Measurements from ENCODE around the gene LRRC7. TPM values are rescaled to one million over a fixed set of nuclear protein-coding genes. Genes with fewer than 3 reads are reported as not detected.
"Not testable (repeated sequence)": the region's sequence is repeated elsewhere in the genome, so short reads cannot be mapped to it uniquely, and the experiment has no call there.

LRRC7 gene
- total RNA-seq, 1 donor from 2014 or later: not detected

- Mint-ChIP-seq H3K9me3 (ENCODE audit: unreplicated experiment) (no peaks in the 10 kb centered on the region), H3K4me1 (ENCODE audit: unreplicated experiment) (no peaks in the 10 kb centered on the region), H3K27me3 (ENCODE audit: unreplicated experiment) (peaks cover 2% of the 10 kb centered on the region), H3K36me3 (ENCODE audit: low read depth, unreplicated experiment) (no peaks in the 10 kb centered on the region), H3K4me3 (ENCODE audit: unreplicated experiment) (no peak overlapping the region), H3K27ac (ENCODE audit: unreplicated experiment) (no peak overlapping the region)
- TF ChIP-seq, protein P1, sequence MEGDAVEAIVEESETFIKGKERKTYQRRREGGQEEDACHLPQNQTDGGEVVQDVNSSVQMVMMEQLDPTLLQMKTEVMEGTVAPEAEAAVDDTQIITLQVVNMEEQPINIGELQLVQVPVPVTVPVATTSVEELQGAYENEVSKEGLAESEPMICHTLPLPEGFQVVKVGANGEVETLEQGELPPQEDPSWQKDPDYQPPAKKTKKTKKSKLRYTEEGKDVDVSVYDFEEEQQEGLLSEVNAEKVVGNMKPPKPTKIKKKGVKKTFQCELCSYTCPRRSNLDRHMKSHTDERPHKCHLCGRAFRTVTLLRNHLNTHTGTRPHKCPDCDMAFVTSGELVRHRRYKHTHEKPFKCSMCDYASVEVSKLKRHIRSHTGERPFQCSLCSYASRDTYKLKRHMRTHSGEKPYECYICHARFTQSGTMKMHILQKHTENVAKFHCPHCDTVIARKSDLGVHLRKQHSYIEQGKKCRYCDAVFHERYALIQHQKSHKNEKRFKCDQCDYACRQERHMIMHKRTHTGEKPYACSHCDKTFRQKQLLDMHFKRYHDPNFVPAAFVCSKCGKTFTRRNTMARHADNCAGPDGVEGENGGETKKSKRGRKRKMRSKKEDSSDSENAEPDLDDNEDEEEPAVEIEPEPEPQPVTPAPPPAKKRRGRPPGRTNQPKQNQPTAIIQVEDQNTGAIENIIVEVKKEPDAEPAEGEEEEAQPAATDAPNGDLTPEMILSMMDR (IDR thresholded peaks at IDR 0.05; ENCODE audit: unreplicated experiment): no peak
- no peak for DNase-seq (ENCODE audit: low spot score)
These were observed 380.1 kb downstream of the LRRC7 start for GRCh38 chr1:69947837-69948236.

DNA sequence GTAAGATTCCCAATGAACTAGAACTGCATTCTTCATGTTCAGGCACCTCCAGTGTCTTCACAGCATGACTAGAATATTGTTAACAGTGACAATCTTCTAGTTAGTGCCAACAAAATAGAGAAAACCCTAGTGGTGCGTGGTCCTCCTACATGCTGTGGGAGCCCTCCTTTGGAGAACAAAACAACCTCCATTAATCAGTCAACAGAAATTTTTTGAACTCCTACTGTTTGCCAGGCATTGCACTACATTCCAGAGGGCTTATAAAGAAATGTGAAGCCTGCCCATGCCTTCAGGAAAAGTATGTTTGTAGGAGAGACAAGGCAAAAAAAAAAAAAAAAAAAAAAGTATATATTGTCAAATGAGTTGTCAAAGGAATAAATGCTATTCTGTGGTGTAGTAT lies 385.0 kb downstream of the LRRC7 start:
- no peak for DNase-seq (ENCODE audit: low spot score)
- H3K4me1 Mint-ChIP-seq (ENCODE audit: unreplicated experiment): peaks cover 10% of the 10 kb centered on the region
- no peaks in the 10 kb centered on the region for H3K36me3 Mint-ChIP-seq (ENCODE audit: low read depth, unreplicated experiment)
- no peak overlapping the region for H3K27ac Mint-ChIP-seq (ENCODE audit: unreplicated experiment)
- TF ChIP-seq, protein P1 (IDR thresholded peaks at IDR 0.05; ENCODE audit: unreplicated experiment): no peak
- H3K27me3 Mint-ChIP-seq (ENCODE audit: unreplicated experiment): peaks cover 2% of the 10 kb centered on the region
- H3K9me3 Mint-ChIP-seq (ENCODE audit: unreplicated experiment): no peaks in the 10 kb centered on the region
- H3K4me3 Mint-ChIP-seq (ENCODE audit: unreplicated experiment): no peak overlapping the region

GRCh38 chr1:69962452-69962851 lies 394.7 kb downstream of the LRRC7 start:
- not testable (repeated sequence) for H3K27ac Mint-ChIP-seq (ENCODE audit: unreplicated experiment); H3K9me3 Mint-ChIP-seq (ENCODE audit: unreplicated experiment); DNase-seq (ENCODE audit: low spot score); H3K36me3 Mint-ChIP-seq (ENCODE audit: low read depth, unreplicated experiment); H3K4me3 Mint-ChIP-seq (ENCODE audit: unreplicated experiment); H3K4me1 Mint-ChIP-seq (ENCODE audit: unreplicated experiment); H3K27me3 Mint-ChIP-seq (ENCODE audit: unreplicated experiment)

DNA sequence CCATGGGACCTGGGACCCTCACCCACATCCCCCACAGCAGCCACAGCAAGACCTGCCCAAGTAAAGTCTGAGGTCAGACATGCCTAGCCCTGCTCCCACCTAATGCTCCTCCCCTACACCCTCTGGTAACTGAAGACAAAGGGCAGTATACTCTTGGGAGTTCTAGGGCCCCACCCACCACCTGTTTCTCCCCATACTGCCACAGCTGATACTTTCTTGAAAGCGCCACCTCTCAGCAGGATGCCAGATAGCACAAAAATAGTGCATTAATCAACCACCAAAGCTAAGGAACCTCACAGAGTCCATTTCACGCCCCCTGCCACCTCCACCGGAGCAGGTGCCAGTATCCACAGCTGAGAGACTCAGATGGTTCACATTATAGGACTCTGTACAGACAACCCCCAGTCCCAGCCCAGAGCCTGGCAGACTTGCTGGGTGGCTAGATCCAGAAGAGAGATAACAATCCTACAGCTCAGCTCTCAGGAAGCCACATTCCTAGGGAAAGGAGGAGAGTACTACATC lies 399.6 kb downstream of the LRRC7 start:
- DNase-seq (ENCODE audit: low spot score): no peak
- TF ChIP-seq, protein P1 (IDR thresholded peaks at IDR 0.05; ENCODE audit: unreplicated experiment): no peak
- Mint-ChIP-seq H3K4me3 (ENCODE audit: unreplicated experiment) (no peak overlapping the region), H3K4me1 (ENCODE audit: unreplicated experiment) (peaks cover 3% of the 10 kb centered on the region), H3K27me3 (ENCODE audit: unreplicated experiment) (no peaks in the 10 kb centered on the region), H3K36me3 (ENCODE audit: low read depth, unreplicated experiment) (no peaks in the 10 kb centered on the region), H3K27ac (ENCODE audit: unreplicated experiment) (no peak overlapping the region), H3K9me3 (ENCODE audit: unreplicated experiment) (no peaks in the 10 kb centered on the region)

- H3K4me1 Mint-ChIP-seq (ENCODE audit: unreplicated experiment): peaks cover 15% of the 10 kb centered on the region
- no peak for DNase-seq (ENCODE audit: low spot score)
- TF ChIP-seq, protein P1 (IDR thresholded peaks at IDR 0.05; ENCODE audit: unreplicated experiment): no peak
- no peaks in the 10 kb centered on the region for H3K27me3 Mint-ChIP-seq (ENCODE audit: unreplicated experiment)
- H3K27ac Mint-ChIP-seq (ENCODE audit: unreplicated experiment): peak overlapping the region; percentile 36
- no peaks in the 10 kb centered on the region for H3K36me3 Mint-ChIP-seq (ENCODE audit: low read depth, unreplicated experiment)
- H3K4me3 Mint-ChIP-seq (ENCODE audit: unreplicated experiment): no peak overlapping the region
- H3K9me3 Mint-ChIP-seq (ENCODE audit: unreplicated experiment): no peaks in the 10 kb centered on the region
These were observed 409.2 kb downstream of the LRRC7 start for GRCh38 chr1:69976896-69977295.

Measured in endothelial cell (in vitro differentiated cells).